Kidney capillary endothelial cell (primary cell): ENCODE measurements around the gene ACSF2.

Source experiments
- DNase-seq: peaks from one replicate; pipeline ENCODE4 v3.0.0-alpha.2; 2018; ENCODE audit warnings: low spot score

The ACSF2 gene

GRCh38 chr17:50440172-50440837 lies 14.3 kb downstream of the ACSF2 start:
- no peak for DNase-seq

GRCh38 chr17:50440838-50441829 lies 15.1 kb downstream of the ACSF2 start:
- no peak for DNase-seq

- DNase-seq: no peak
Measured at GRCh38 chr17:50443505-50443974, 17.5 kb downstream of the ACSF2 start.

- DNase-seq: no peak
Measured at GRCh38 chr17:50444841-50445715, 19.1 kb downstream of the ACSF2 start.

GRCh38 chr17:50445730-50446325 lies 19.8 kb downstream of the ACSF2 start:
- no peak for DNase-seq

GRCh38 chr17:50447870-50448595 lies 22.0 kb downstream of the ACSF2 start:
- no peak for DNase-seq

- no peak for DNase-seq
Measured at GRCh38 chr17:50448643-50449042, 22.6 kb downstream of the ACSF2 start.

- DNase-seq: no peak
Measured at GRCh38 chr17:50451943-50452629, 26.1 kb downstream of the ACSF2 start.

GRCh38 chr17:50452630-50453300 lies 26.7 kb downstream of the ACSF2 start:
- no peak for DNase-seq

- DNase-seq: no peak
Measured at GRCh38 chr17:50453901-50454300, 27.9 kb downstream of the ACSF2 start.

- no peak for DNase-seq
Measured at GRCh38 chr17:50457621-50458020, 31.6 kb downstream of the ACSF2 start.

GRCh38 chr17:50458270-50458669 lies 32.3 kb downstream of the ACSF2 start:
- no peak for DNase-seq

- no peak for DNase-seq
Measured at GRCh38 chr17:50458701-50459676, 33.0 kb downstream of the ACSF2 start.

- DNase-seq: no peak
Measured at GRCh38 chr17:50459756-50460155, 33.7 kb downstream of the ACSF2 start.

- DNase-seq: no peak
Measured at GRCh38 chr17:50460831-50461526, 35.0 kb downstream of the ACSF2 start.

GRCh38 chr17:50461550-50462132 lies 35.6 kb downstream of the ACSF2 start:
- DNase-seq: no peak

- DNase-seq: no peak
Measured at GRCh38 chr17:50462446-50462845, 36.4 kb downstream of the ACSF2 start.

GRCh38 chr17:50464121-50464520 lies 38.1 kb downstream of the ACSF2 start:
- DNase-seq: no peak
